SU-DHL-6 (cell line): ENCODE data around the gene CACNA1C.

ENCODE experiments used
- CTCF ChIP-seq: fragments of 200-600 bp; sonication (generic); IDR thresholded peaks from one replicate; pipeline ENCODE4 v1.5.1; 2017; ENCODE audit warnings: antibody characterized with exemption, mild to moderate bottlenecking, low read length, moderate library complexity; ENCODE audit not compliant: insufficient read depth, poor library complexity, severe bottlenecking
- EZH2phosphoT487 ChIP-seq: fragments of 200-600 bp; sonication (generic), shearing (Covaris generic); conservative IDR thresholded peaks from 2 replicates; pipeline ENCODE4 v1.6.1; 2018; ENCODE audit warnings: mild to moderate bottlenecking, antibody characterized with exemption, low read length, moderate library complexity, mixed read lengths

- TF ChIP-seq CTCF (no peak), EZH2phosphoT487 (no peak)
Observed at GRCh38 chr12:2629051-2629450, 576.3 kb downstream of the CACNA1C start.
